Islet precursor cell (in vitro differentiated cells): ENCODE data around the gene CEPT1.

Source experiments
- DNase-seq: peaks from one replicate; pipeline ENCODE4 v3.0.0-alpha.2; 2018

The CEPT1 gene

DNA sequence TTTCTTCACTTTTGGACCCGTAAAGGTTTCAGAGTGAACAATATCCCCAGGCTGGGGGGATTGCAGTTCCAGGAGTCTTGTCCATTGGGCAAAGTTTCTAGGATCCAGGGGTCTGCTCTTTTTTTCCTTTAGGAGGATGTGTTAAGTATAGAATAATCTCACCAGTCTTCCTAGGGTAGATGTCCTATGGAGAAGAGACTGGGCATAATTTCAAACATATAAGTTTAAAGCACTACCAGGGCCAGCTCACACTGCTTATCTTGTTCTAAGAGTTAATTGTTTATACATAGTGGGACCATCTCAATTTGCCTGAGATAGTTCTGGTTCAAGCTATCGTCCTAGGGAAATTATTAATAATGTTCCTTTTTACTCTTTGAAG is 88.7 kb downstream of the CEPT1 start:
- DNase-seq = no peak

DNA sequence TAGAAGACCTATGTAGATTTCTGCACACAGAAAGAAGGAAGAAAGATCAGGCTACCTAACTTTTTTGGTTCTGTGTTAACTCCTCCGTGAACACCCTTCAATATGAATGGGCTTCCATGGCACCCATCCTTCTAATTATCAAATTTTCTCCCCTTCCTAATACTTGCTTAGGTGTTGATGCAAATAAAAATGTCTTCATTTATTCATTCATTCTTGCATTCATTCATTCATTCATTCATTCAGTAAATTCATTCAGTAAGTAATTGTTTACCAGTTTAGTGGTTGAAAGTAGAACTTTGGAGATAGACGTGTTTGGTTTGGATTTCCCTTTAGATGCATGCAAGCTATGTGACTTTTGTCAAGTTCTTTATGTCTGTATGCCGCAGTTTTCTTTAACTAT is 92.1 kb downstream of the CEPT1 start:
- DNase-seq = no peak

DNA sequence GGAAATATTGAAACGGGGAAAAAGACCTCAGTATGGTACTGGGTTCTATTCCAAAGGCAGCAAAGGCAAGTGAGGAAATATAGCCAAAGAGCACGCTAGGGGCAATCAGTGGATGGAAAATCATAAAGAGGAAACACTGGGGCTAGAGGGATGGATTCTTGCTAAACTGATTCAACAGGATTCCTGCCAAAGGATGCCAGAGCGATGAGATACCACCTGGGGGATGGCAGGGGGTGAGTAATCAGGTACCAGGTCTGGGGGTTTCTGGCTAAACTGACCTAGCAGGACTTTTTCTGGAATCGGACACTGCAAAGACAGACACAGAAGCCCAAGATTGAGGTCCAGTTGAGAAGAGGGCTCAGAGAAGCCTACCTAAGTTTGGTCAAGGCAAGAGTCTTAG is 94.2 kb downstream of the CEPT1 start:
- peak; percentile 68 for DNase-seq
